ENCODE results near the gene FBF1. TPM values are rescaled to one million over a fixed set of nuclear protein-coding genes. Genes with fewer than 3 reads are reported as not detected.

The FBF1 gene
- total and polyA plus RNA-seq, 2 of the 4 experiments (the other 2 are of a cell fraction) = 4.5 to 8.0 TPM

- Histone ChIP-seq H4K5ac (ENCODE audit: low read depth, low read length) (peak within 1 kb of the TSS; percentile 90), H2AK9ac (replicated peaks; ENCODE audit: low read depth, low read length, poor library complexity) (peak within 1 kb of the TSS; percentile 92), H4K8ac (ENCODE audit: low read depth in 2 of 2, low read length in 2 of 2) (peak within 1 kb of the TSS; percentile 93 to 99), H3K4me2 (ENCODE audit: low read depth, low read length) (peak within 1 kb of the TSS; percentile 100), H3K9me1 (ENCODE audit: insufficient read depth, low read length) (peaks cover 16% of the 10 kb centered on the region), H3K9me3 (ENCODE audit: control insufficient read depth, insufficient read depth, low read length) (no peaks in the 10 kb centered on the region), H3K4ac (ENCODE audit: low read depth, low read length) (peak within 1 kb of the TSS; percentile 95), H3K27ac (ENCODE audit: insufficient read depth, low read length) (peak within 1 kb of the TSS; percentile 96), H2BK120ac (ENCODE audit: low read depth, low read length) (peak within 1 kb of the TSS; percentile 95), H2BK5ac (ENCODE audit: low read depth, low read length, poor library complexity, severe bottlenecking) (peak within 1 kb of the TSS; percentile 97), H3K4me3 (ENCODE audit: insufficient read depth, low read depth, low read length) (peak within 1 kb of the TSS; percentile 77), H4K20me1 (ENCODE audit: insufficient read depth, low read length) (0 out of 2 replicates have a peak, but pooled peaks cover 3% of the 10 kb centered on the region), H3K18ac (ENCODE audit: low read depth, low read length) (peak within 1 kb of the TSS; percentile 92), H3K23ac (ENCODE audit: low read depth, low read length) (peak within 1 kb of the TSS; percentile 96), H3K56ac (ENCODE audit: extremely low read depth, insufficient read depth, low read length) (peak within 1 kb of the TSS; percentile 94), H2AK5ac (ENCODE audit: low read depth, low read length) (peak within 1 kb of the TSS; percentile 71), H2BK20ac (ENCODE audit: low read depth, low read length) (peak within 1 kb of the TSS; percentile 68; the same call in 1 of the 2 replicates), H2AFZ (replicated peaks; ENCODE audit: low read length, poor library complexity) (peak within 1 kb of the TSS; percentile 98), H3K9ac (ENCODE audit: low read depth, low read length) (peak within 1 kb of the TSS; percentile 91), H3K79me1 (ENCODE audit: low read depth in 1 of 2, low read length in 2 of 2) (peaks cover 26 to 74% of the 10 kb centered on the region in 2 experiments), H3K36me3 (ENCODE audit: control insufficient read depth, insufficient read depth, low read length) (no peaks in the 10 kb centered on the region), H3K14ac (replicated peaks; ENCODE audit: low read depth, low read length) (peak within 1 kb of the TSS; percentile 98), H3K27me3 (ENCODE audit: control insufficient read depth, insufficient read depth, low read length) (no peaks in the 10 kb centered on the region), H4K91ac (ENCODE audit: insufficient read depth, low read depth, low read length) (peak within 1 kb of the TSS; percentile 96), H3K4me1 (ENCODE audit: control insufficient read depth, insufficient read depth, low read length) (peaks cover 7% of the 10 kb centered on the region; the same call in 1 of the 2 replicates), H2BK15ac (ENCODE audit: low read depth, low read length) (peak within 1 kb of the TSS; percentile 59; the same call in 1 of the 3 replicates)
- BruUV-seq (replicated peaks) = no TSS peak
- DNase-seq = peak; percentile 95
- in situ Hi-C loops (cut with MboI; ENCODE audit: low sequenced_read_pairs) (no loop called here), intact Hi-C loops (cut with micrococcal nuclease) (loop anchor here (1.0 kb wide), 1 partner anchor 74 kb away; no protein-coding TSS in a partner anchor), dilution Hi-C loops (cut with HindIII; ENCODE audit: low sequenced_read_pairs, unreplicated experiment) (no loop called here)
- WGBS, 2 experiments (ENCODE audit: extremely low coverage in 2 of 2, insufficient read length in 1 of 2) = 0% methylated on average over 11 of the region's 72 CpGs; no CpG with 5 or more reads in 1 of the 2 experiments
- CTCF ChIA-PET = interaction anchor here (0.5 to 1.2 kb wide), 4 partner anchors 18 to 80 kb away, joined by 4 to 5 read pairs (median 4); no protein-coding TSS in a partner anchor
- POLR2A ChIA-PET (ENCODE audit: unreplicated experiment) = interaction anchor here (0.6 to 0.8 kb wide), 2 partner anchors 38 to 430 kb away, joined by 3 read pairs; no protein-coding TSS in a partner anchor
- ATAC-seq (ENCODE audit: low read depth) = peak; percentile 91
- TF ChIP-seq MAZ (IDR thresholded peaks at IDR 0.05; ENCODE audit: borderline replicate concordance, low read depth, low read length) (peak; percentile 91; the same call in 1 of the 2 replicates), BHLHE40 (IDR thresholded peaks at IDR 0.05; ENCODE audit: low read depth, low read length) (peak; percentile 96), RFX5 (IDR thresholded peaks at IDR 0.05; ENCODE audit: low read depth, low read length) (no peak), NFE2L2 (IDR thresholded peaks at IDR 0.05; ENCODE audit: low read depth, low read length) (no peak), FOS (IDR thresholded peaks at IDR 0.05; ENCODE audit: low read depth, low read length) (no peak), CTCF (conservative IDR thresholded peaks at IDR 0.05; ENCODE audit: low read depth, low read length) (peak; percentile 25; the same call in 1 of the 2 replicates), MAFK (IDR thresholded peaks at IDR 0.05; ENCODE audit: low read depth, low read length) (no peak), RCOR1 (IDR thresholded peaks at IDR 0.05; ENCODE audit: insufficient replicate concordance, low read length) (no peak), USF2 (IDR thresholded peaks at IDR 0.05; ENCODE audit: low read depth, low read length) (peak; percentile 99), POLR2A (IDR thresholded peaks at IDR 0.05; ENCODE audit: low read depth, low read length) (peak; percentile 95), CEBPB (IDR thresholded peaks at IDR 0.05; ENCODE audit: low read depth, low read length) (peak; percentile 28; the same call in 1 of the 2 replicates), RAD21 (IDR thresholded peaks at IDR 0.05; ENCODE audit: low read length) (no peak), MXI1 (IDR thresholded peaks at IDR 0.05; ENCODE audit: borderline replicate concordance, low read depth, low read length) (no peak)
Measured at GRCh38 chr17:75978938-75979704, 38.3 kb upstream of the FBF1 start, which contains the start of the genes ACOX1 and TEN1. TSS of gene ACOX1 (minus strand) at chr17:75979166. CDS start at chr17:75979073, 93 bp downstream. TSS of gene TEN1 (plus strand) at chr17:75979240. CDS start at chr17:75986193, 6,953 bp downstream.
